Naive B cell (primary cell): ENCODE measurements around the gene DNASE1L2. TPM values are rescaled to one million over a fixed set of nuclear protein-coding genes. Genes with fewer than 3 reads are reported as not detected.

ENCODE experiments used
- ATAC-seq, 2 donors: fragments of 150-1000 bp; cut with Tn5 transposase; 2 replicates each; pipeline ENCODE4 v1.10.0; 2021; ENCODE audit warnings: low read depth in 2 of 2, mild to moderate bottlenecking in 2 of 2, moderate library complexity in 2 of 2
- DNase-seq: peaks from one replicate; pipeline ENCODE4 v3.0.0; 2022
- H3K27ac Mint-ChIP-seq, 6 donors: one replicate each; pipeline ENCODE4 v1.8.0; 2020 to 2022; ENCODE audit warnings: mild to moderate bottlenecking in 6 of 6, mixed read lengths in 6 of 6, moderate library complexity in 5 of 6, inconsistent platforms in 2 of 6
- H3K27me3 Mint-ChIP-seq, 3 donors: one replicate each; pipeline ENCODE4 v1.8.0; 2021 to 2022; ENCODE audit warnings: mixed read lengths in 3 of 3, mild to moderate bottlenecking in 1 of 3
- H3K36me3 Mint-ChIP-seq, 2 donors: one replicate each; pipeline ENCODE4 v1.8.0; 2020 to 2022; ENCODE audit warnings: mixed read lengths in 2 of 2, inconsistent platforms in 1 of 2, mild to moderate bottlenecking in 1 of 2
- H3K4me1 Mint-ChIP-seq, 3 donors: one replicate each; pipeline ENCODE4 v1.8.0; 2020 to 2022; ENCODE audit warnings: mixed read lengths in 3 of 3, inconsistent platforms in 1 of 3, mild to moderate bottlenecking in 1 of 3, moderate library complexity in 1 of 3
- H3K4me3 Mint-ChIP-seq, 8 donors: one replicate each; pipeline ENCODE4 v1.8.0; 2020 to 2022; ENCODE audit warnings: mild to moderate bottlenecking in 8 of 8, mixed read lengths in 8 of 8, moderate library complexity in 8 of 8, inconsistent platforms in 2 of 8
- H3K9me3 Mint-ChIP-seq, 7 donors: one replicate each; pipeline ENCODE4 v1.8.0; 2020 to 2022; ENCODE audit warnings: mixed read lengths in 7 of 7, mild to moderate bottlenecking in 5 of 7, inconsistent platforms in 2 of 7, moderate library complexity in 1 of 7
- polyA plus RNA-seq, 6 donors: library from polyadenylated mRNA; unstranded; fragments of 300-500 nt; fragmentation: Illumina TruSeq; gene quantifications; one replicate each; pipeline ENCODE4 v1.2.3, GENCODE V29; 2021; ENCODE audit warnings: low read depth in 6 of 6

DNASE1L2 gene, protein sequence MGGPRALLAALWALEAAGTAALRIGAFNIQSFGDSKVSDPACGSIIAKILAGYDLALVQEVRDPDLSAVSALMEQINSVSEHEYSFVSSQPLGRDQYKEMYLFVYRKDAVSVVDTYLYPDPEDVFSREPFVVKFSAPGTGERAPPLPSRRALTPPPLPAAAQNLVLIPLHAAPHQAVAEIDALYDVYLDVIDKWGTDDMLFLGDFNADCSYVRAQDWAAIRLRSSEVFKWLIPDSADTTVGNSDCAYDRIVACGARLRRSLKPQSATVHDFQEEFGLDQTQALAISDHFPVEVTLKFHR
- polyA plus RNA-seq, result under 1 TPM in 1 of 6 donors, not detected in 5; 0.30 TPM

DNA sequence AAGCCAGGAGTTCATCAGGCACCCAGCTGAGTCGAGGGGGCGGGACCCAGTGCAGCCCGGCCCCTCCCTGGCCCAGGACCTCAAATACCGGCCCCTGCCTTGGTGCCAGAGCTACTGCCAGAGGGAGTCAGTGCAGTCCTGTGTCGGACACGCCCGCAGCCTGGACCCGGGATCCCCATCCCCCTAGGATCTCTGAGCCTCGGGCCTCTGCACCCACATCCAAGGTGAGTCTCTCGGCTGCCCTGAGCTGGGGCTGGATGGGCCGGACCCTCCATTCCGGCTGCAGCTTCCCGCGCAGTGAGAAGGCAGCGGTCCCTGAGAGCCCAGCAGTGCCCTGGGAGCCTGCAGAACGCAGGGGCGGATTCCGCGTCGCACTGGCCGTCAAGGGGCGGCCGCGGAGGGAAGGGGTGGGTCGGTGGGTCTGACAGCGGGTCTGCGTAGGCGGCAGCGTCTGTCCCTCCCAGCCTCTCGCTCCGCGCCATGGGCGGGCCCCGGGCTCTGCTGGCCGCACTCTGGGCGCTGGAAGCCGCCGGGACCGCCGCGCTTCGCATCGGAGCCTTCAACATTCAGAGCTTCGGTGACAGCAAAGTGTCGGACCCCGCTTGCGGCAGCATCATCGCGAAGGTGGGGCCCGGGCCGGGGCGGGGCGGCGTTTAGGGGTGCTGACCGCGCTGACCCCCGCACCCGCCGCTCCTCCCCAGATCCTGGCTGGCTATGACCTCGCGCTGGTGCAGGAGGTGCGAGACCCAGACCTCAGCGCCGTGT lies at the start of gene DNASE1L2:
TSS of gene DNASE1L2 (plus strand) at position 108 of the 765 bp plus-strand sequence. CDS start at position 481, 373 bp downstream.
- Mint-ChIP-seq H3K27ac (peak within 1 kb of the TSS in 1 of 6 donors; percentile 47), H3K27me3 (peaks cover 0 to 17% (median 0%) of the 10 kb centered on the region in 3 donors), H3K4me1 (no peaks in the 10 kb centered on the region), H3K4me3 (peak within 1 kb of the TSS in 3 of 8 donors; percentile 20 to 63 (median 47)), H3K36me3 (no peaks in the 10 kb centered on the region), H3K9me3 (no peaks in the 10 kb centered on the region)
- ATAC-seq, result no peak
- no peak for DNase-seq

DNA sequence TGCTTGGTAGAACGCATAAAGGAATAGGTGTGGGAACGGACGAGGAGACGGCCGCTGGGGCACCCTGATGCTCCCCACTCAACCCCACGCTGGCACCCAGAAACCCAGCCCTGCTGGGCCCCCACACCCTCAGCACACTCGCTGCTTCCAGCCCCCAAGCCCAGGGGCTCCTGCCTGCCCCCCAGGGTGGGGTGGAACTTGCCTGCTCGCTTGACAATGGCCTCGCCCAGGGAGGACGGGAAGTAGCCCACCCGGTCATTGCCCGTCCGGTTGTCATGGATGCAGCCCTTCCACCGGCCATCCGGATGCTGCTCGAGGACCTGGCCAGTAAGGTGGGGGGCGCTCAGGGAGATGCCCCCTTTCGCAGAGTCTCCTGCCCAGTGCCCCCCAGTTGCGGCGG lies 49.7 kb upstream of the DNASE1L2 start:
- ATAC-seq, result no peak
- peaks cover 0 to 1% (median under 1%) of the 10 kb centered on the region in 3 donors for H3K27me3 Mint-ChIP-seq
- H3K4me1 Mint-ChIP-seq, result no peaks in the 10 kb centered on the region
- no peak overlapping the region for H3K4me3 Mint-ChIP-seq
- DNase-seq, result no peak
- H3K27ac Mint-ChIP-seq, result peak overlapping the region in 1 of 6 donors; percentile 59
- no peaks in the 10 kb centered on the region for H3K9me3 Mint-ChIP-seq
- no peaks in the 10 kb centered on the region for H3K36me3 Mint-ChIP-seq

DNA sequence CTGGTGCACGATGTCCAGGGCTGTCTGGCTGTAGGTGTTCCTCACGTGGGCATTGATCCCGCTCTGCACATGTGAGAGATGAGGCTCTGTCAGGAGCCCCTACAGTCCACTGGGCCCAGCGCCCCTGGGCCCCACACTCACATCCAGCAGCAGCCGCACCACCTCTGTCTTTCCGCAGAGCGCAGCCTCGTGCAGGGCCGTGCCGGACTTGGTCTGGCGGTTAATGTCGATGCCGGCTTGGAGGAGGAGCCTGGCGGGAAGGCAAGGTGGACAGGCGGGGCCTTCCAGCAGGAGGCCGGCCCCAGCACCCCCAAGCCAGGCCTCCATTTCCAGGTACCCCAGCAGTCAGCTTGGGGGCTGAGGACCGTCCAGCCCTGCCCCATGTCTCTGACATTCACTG lies 49.0 kb upstream of the DNASE1L2 start:
- DNase-seq, result no peak
- Mint-ChIP-seq H3K36me3 (no peaks in the 10 kb centered on the region), H3K9me3 (no peaks in the 10 kb centered on the region), H3K27me3 (peaks cover 0 to 8% (median 7%) of the 10 kb centered on the region in 3 donors), H3K27ac (no peak overlapping the region), H3K4me1 (no peaks in the 10 kb centered on the region), H3K4me3 (no peak overlapping the region)
- no peak for ATAC-seq

DNA sequence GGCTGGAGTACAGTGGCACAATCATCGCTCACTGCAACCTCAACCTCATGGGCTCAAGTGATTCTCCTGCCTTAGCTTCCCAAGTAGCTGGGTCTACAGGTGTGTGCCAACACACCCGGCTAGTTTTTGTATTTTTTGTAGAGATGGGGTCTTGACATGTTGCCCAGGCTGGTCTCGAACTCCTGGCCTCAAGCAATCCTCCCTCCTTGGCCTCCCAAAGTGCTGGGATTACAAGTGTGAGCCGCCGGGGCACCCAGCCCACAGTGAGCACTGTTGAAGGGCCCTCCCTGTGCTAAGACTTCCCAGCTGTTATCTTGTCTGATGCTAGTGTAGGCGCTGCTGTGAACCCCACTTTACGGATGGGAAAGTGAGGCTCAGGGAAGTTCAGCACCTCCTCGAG lies 47.8 kb upstream of the DNASE1L2 start:
- Mint-ChIP-seq H3K4me1 (no peaks in the 10 kb centered on the region), H3K36me3 (no peaks in the 10 kb centered on the region), H3K27me3 (peaks cover 0 to 19% (median 14%) of the 10 kb centered on the region in 3 donors), H3K4me3 (no peak overlapping the region), H3K9me3 (no peaks in the 10 kb centered on the region), H3K27ac (no peak overlapping the region)
- DNase-seq (no peak), ATAC-seq (no peak)

DNA sequence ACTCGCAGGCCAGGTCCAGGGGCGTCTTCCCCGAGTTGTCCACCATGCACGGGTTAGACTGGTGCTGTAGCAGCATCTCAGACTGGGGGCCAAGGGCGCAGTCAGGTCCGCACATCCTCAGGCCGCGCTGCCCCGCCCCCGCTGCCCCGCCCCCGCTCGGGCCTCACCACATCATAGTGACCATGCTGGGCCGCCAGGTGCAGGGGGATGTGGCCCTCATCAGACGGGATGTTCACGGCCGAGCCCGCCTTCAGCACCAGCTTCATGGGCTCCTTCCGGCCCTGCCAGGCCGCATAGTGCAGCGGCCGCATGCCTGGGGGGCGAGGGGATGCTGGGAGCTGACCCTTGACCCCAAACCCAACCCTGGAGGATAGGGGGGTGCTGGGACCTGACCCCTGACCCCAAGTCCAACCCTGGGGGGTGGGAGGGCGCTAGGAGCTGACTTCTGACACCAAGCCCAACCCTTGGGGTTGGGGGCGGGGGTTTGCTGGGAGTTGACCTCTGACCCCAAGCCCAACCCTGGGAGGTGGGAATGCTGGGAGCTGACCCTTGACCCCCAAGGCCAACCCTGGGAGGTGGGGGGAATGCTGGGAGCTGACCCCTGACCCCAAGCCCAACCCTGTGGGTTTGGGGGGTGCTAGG lies 46.9 kb upstream of the DNASE1L2 start:
- no peaks in the 10 kb centered on the region for H3K36me3 Mint-ChIP-seq
- H3K27ac Mint-ChIP-seq, result no peak overlapping the region
- H3K9me3 Mint-ChIP-seq, result no peaks in the 10 kb centered on the region
- H3K27me3 Mint-ChIP-seq, result peaks cover 0 to 29% (median 14%) of the 10 kb centered on the region in 3 donors
- ATAC-seq (no peak), DNase-seq (no peak)
- H3K4me1 Mint-ChIP-seq, result no peaks in the 10 kb centered on the region
- H3K4me3 Mint-ChIP-seq, result no peak overlapping the region

DNA sequence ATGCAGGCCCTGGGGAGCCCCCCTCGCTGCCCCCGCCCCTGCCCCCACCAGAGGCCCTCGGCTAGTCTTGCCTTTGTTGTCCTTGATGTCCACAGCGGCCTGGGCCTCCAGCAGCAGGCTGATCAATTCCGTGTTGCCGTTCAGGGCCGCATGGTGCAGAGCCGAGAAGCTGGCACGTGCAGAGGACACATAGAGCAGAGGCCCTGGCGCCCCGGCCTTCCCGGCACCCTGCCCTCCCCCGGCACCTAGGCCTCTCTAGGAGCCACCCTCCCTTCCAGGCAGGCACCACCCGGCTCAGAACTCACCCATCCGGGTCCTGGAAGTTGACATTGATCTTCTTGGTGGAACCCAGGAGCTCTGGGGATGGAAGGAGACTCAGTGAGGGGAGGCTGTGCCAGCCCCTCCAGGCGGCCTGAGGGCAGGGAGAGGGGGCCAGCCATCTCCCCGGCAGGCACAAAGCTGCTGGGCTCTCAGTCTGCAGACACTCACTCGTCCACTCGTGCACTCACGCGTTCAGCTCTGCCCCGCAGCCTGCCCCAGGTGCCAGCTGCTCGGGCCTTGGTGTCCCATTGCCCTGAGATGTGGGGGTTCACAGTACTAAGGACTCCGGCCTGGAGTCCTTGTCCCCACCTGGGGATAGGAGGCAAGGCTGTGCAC lies 46.1 kb upstream of the DNASE1L2 start:
- ATAC-seq (no peak), DNase-seq (no peak)
- Mint-ChIP-seq H3K27ac (no peak overlapping the region), H3K4me3 (no peak overlapping the region), H3K36me3 (no peaks in the 10 kb centered on the region), H3K4me1 (peaks cover 5 to 7% (median 5%) of the 10 kb centered on the region in 3 donors), H3K27me3 (peaks cover 6 to 36% (median 20%) of the 10 kb centered on the region in 3 donors), H3K9me3 (no peaks in the 10 kb centered on the region)

DNA sequence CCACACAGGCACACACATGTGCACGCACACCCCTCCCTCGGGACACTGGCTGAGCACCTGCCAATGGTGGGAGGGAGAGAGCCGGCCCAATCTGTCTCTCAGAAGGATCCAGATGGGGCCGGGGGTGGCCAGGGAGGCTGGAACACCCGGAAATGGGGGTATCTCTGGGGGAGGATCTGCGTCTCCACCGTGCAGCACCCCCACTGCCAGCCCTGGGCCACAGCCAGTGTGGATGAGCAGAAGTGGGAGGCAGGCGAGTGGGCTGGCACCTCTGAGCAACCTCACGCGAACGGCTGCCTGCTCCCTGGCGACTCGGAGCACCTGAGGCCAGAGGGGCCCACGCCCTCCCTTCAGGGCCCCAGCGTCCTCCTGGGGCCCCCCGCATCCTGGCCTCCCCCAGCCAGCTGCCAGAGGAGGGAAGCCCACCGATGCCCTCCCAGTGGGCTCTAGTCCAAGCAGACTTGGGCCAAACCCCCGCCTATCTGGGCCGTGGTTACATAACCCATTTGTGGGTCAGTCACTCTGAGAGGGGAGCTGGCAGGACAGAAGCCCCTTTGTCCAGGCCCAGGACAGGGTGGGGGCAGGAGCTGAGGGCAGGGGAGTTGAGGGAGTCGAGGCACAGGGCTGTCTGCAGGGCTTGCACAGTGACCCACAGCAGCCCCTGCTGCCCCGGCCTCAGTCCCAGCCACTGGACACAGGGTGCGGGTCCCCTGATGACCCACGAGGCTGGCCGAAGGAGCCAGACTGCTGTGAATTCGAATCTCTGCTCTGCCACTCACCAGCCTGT lies 45.4 kb upstream of the DNASE1L2 start:
- Mint-ChIP-seq H3K4me1 (peaks cover 5 to 7% (median 6%) of the 10 kb centered on the region in 3 donors), H3K9me3 (no peaks in the 10 kb centered on the region), H3K36me3 (no peaks in the 10 kb centered on the region), H3K27me3 (peaks cover 6 to 40% (median 22%) of the 10 kb centered on the region in 3 donors), H3K4me3 (no peak overlapping the region), H3K27ac (no peak overlapping the region)
- no peak for ATAC-seq
- DNase-seq, result no peak

DNA sequence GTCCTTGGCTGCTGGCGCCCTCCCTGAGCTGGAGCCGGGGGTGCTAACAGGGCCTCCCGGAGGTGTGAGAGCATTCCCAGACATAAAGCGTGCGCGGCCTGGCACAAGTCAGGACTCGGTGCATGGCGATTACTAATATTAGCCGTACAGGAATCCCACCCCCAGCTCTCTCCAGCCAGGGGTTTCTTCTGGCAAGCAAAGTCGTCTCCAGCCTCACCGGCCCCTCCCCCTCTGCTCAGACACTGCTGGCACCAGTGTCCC lies 44.9 kb upstream of the DNASE1L2 start:
- Mint-ChIP-seq H3K36me3 (no peaks in the 10 kb centered on the region), H3K4me3 (no peak overlapping the region), H3K9me3 (no peaks in the 10 kb centered on the region), H3K4me1 (peaks cover 5 to 7% (median 6%) of the 10 kb centered on the region in 3 donors), H3K27me3 (peaks cover 6 to 40% (median 22%) of the 10 kb centered on the region in 3 donors), H3K27ac (no peak overlapping the region)
- no peak for ATAC-seq
- DNase-seq, result no peak

DNA sequence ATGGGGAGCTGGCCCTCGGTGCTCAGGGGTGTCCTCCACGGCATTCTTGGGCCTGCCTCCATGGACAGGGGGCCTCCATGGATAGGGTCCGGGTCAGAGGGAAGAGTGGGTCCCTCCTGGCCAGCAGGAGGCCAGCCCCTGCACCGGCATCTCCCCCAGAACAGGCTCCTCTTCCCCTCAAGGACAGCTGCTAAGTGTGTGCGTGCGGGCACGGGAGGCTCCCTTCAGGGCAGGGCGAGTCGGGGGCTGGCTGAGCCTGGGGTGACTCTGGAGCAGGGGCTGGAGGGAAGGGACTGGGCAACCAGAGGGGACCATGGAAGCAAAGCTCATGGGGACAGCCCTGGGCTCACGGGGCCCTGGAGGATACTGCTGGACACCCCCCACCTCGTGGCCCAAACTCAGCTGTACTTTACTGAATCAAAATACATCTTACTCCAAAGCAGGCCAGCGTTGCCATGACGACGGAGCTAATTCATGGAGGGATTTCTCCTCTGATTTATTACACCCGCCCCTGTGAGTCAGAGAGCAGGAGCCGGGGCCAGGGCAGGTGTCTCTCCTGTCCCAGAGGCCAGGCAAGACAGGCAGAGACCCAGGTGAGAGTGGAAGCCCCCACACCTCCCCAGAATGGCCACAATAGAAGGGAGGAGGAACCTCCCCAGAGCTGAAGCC lies 41.9 kb upstream of the DNASE1L2 start:
- no peak for DNase-seq

DNA sequence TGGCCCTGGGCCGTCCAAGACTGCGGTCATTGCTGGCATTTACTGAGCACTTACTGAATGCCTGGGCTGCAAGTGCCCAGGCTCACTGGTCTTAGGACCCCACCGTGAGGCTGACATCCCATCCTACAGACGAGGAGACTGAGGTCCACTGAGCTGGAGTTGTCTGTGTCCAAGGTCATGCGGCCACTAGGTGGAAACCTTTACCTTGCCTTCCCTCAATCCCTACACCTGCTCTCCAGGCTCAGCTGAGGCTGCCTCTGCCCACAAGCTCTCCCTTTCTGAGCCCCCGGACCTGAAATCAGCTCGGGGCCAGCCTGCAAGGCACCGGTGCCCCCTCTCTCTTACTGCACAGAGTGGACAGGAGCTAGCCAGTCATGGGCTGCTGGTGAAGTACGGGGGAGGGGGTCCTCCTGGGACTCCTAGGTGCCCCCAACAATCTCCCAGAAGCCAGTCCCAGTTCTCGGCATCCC lies 41.4 kb upstream of the DNASE1L2 start:
- ATAC-seq, result peak; percentile 74 to 83
- Mint-ChIP-seq H3K27ac (peak overlapping the region in 2 of 6 donors; percentile 67 to 91), H3K4me3 (peak overlapping the region in 7 of 8 donors; percentile 21 to 79 (median 58)), H3K27me3 (peaks cover 23 to 66% (median 46%) of the 10 kb centered on the region in 3 donors), H3K4me1 (peaks cover 6 to 9% (median 9%) of the 10 kb centered on the region in 3 donors), H3K36me3 (no peaks in the 10 kb centered on the region), H3K9me3 (no peaks in the 10 kb centered on the region)
- DNase-seq, result peak; percentile 53

More for the DNA sequence above, 41.9 kb upstream of the DNASE1L2 start:
- Mint-ChIP-seq H3K36me3 (no peaks in the 10 kb centered on the region), H3K4me1 (peaks cover 6 to 9% (median 9%) of the 10 kb centered on the region in 3 donors), H3K4me3 (peak overlapping the region in 5 of 8 donors; percentile 15 to 62 (median 29)), H3K27me3 (peaks cover 23 to 63% (median 43%) of the 10 kb centered on the region in 3 donors), H3K27ac (peak overlapping the region in 1 of 6 donors; percentile 67), H3K9me3 (no peaks in the 10 kb centered on the region)
- no peak for ATAC-seq

DNA sequence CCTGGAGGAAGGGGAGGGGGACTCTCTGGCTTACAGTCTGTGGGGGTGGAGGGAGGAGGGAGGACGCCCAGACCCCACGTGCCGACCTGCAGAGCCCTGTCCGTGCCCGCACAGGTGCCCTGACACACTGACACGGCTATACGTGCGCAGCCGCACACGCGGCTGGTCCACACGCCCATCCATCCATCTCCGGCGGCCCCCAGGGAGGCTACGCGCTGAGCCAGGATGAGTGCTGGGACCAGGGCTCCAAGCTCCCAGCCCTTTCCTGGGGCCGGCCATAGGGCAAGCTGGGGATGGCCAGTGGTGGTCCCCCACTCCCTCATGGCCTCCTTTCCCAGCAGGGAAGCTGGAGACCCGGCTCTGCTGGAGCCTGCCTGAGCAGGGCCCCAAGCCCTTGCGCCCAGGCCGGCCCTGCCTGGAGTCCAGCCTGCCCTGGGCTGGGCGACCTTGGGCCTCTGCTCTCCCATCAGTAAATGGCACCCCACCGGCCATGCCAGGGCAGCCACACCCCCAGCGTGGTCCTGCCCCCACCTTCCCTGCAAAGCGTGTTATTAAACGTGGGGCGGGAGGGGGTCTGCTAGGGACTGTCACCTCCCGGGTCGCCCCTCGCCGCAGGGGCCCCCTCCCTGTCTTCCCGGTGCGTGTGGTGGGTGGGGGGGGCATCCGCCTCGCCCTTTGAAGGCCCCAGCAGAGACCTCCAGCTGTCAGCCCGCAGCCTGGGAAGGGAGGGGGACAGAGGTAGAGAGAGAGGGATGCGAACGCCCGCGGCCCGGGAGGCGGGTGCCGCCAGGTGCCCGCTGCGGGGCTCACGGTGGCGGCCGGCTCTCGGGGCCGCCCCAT lies 40.7 kb upstream of the DNASE1L2 start:
- Mint-ChIP-seq H3K27me3 (peaks cover 23 to 72% (median 52%) of the 10 kb centered on the region in 3 donors), H3K9me3 (peaks cover 0 to 1% (median 0%) of the 10 kb centered on the region in 7 donors), H3K36me3 (no peaks in the 10 kb centered on the region), H3K4me3 (peak overlapping the region in 6 of 8 donors; percentile 45 to 79 (median 60)), H3K4me1 (peaks cover 6 to 9% (median 9%) of the 10 kb centered on the region in 3 donors), H3K27ac (no peak overlapping the region)
- DNase-seq, result no peak
- peak; percentile 23 to 26 for ATAC-seq
